ENCODE data around the gene RNF114. TPM values are rescaled to one million over a fixed set of nuclear protein-coding genes. Genes with fewer than 3 reads are reported as not detected.

The RNF114 gene
- total and polyA plus RNA-seq, 4 donors = 30.9 to 87.9 (median 40.9) TPM

DNA sequence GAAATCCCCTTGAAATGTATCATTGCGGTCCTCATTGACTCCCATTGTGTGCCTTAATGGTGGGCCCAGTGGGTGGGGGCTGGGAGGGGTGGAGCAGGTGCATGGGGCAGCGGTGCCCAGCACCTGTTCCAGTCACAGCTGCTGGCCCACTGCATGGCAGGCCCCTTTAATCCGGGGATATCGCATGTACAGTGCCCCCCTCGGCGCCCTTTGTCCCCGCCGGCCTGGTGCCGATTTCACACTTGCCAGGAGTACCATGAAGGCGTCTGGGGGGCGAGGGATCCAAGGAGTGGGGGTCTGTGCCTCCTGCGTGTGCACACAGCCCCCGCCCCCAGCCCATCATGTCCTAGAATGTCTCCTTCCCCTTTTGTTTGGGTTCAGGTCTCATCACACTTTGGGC lies 49.4 kb downstream of the RNF114 start (continued):
- TF ChIP-seq, protein P1, sequence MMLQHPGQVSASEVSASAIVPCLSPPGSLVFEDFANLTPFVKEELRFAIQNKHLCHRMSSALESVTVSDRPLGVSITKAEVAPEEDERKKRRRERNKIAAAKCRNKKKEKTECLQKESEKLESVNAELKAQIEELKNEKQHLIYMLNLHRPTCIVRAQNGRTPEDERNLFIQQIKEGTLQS (IDR thresholded peaks at IDR 0.05) = no peak
- no peak for TF ChIP-seq TAF1 (conservative IDR thresholded peaks at IDR 0.05)

DNA sequence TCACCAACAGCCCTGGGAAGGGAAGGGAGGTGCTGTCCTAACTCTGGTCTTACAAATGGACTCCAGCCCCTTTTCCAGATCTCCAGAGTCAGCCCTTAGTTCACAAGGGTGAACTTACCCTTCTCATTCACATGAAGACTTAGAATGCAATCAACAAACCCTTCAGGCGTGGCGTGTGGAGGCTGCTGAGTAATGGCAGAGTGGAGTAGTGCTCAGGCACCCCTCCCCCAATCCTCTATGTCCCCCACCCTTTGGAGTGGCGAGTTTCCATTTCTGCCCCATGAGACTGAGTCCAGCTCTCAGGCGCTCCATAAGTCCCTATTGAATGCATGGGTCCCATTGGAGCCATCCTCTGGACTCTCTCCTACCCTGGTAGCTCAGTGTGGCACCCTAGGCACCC lies 49.9 kb downstream of the RNF114 start:
- H3K27me3 ChIP-seq (ENCODE audit: control insufficient read depth in 4 of 4, insufficient read depth in 4 of 4, low read length in 3 of 4) = no peaks in the 10 kb centered on the region
- TF ChIP-seq FOXA2 (IDR thresholded peaks at IDR 0.05) = no peak
- TF ChIP-seq, protein P2, sequence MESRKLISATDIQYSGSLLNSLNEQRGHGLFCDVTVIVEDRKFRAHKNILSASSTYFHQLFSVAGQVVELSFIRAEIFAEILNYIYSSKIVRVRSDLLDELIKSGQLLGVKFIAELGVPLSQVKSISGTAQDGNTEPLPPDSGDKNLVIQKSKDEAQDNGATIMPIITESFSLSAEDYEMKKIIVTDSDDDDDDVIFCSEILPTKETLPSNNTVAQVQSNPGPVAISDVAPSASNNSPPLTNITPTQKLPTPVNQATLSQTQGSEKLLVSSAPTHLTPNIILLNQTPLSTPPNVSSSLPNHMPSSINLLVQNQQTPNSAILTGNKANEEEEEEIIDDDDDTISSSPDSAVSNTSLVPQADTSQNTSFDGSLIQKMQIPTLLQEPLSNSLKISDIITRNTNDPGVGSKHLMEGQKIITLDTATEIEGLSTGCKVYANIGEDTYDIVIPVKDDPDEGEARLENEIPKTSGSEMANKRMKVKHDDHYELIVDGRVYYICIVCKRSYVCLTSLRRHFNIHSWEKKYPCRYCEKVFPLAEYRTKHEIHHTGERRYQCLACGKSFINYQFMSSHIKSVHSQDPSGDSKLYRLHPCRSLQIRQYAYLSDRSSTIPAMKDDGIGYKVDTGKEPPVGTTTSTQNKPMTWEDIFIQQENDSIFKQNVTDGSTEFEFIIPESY (IDR thresholded peaks at IDR 0.05) = no peak
- no peak for TF ChIP-seq NR2F2 (IDR thresholded peaks at IDR 0.05)
- TF ChIP-seq, protein P3, sequence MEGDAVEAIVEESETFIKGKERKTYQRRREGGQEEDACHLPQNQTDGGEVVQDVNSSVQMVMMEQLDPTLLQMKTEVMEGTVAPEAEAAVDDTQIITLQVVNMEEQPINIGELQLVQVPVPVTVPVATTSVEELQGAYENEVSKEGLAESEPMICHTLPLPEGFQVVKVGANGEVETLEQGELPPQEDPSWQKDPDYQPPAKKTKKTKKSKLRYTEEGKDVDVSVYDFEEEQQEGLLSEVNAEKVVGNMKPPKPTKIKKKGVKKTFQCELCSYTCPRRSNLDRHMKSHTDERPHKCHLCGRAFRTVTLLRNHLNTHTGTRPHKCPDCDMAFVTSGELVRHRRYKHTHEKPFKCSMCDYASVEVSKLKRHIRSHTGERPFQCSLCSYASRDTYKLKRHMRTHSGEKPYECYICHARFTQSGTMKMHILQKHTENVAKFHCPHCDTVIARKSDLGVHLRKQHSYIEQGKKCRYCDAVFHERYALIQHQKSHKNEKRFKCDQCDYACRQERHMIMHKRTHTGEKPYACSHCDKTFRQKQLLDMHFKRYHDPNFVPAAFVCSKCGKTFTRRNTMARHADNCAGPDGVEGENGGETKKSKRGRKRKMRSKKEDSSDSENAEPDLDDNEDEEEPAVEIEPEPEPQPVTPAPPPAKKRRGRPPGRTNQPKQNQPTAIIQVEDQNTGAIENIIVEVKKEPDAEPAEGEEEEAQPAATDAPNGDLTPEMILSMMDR (IDR thresholded peaks at IDR 0.05; ENCODE audit: low read depth, low read length, missing input control) = no peak
- no peak for TF ChIP-seq HNF4A (conservative IDR thresholded peaks at IDR 0.05)
- TF ChIP-seq HNF4G (IDR thresholded peaks at IDR 0.05) = no peak
- TF ChIP-seq RAD21 (IDR thresholded peaks at IDR 0.05) = no peak
- TF ChIP-seq FOXA1 (IDR thresholded peaks at IDR 0.05) = no peak
- TF ChIP-seq JUND (IDR thresholded peaks at IDR 0.05) = no peak
- no peak for TF ChIP-seq TAF1 (conservative IDR thresholded peaks at IDR 0.05)
- no peak for TF ChIP-seq RXRA (IDR thresholded peaks at IDR 0.05)
- no peak for TF ChIP-seq EGR1 (IDR thresholded peaks at IDR 0.05; ENCODE audit: low read depth in 2 of 2)
- TF ChIP-seq, protein P1 (IDR thresholded peaks at IDR 0.05) = no peak
- no peak for TF ChIP-seq SP1 (IDR thresholded peaks at IDR 0.05)
- no peak for TF ChIP-seq YY1 (IDR thresholded peaks at IDR 0.05)
- TF ChIP-seq, protein P4, sequence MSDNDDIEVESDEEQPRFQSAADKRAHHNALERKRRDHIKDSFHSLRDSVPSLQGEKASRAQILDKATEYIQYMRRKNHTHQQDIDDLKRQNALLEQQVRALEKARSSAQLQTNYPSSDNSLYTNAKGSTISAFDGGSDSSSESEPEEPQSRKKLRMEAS (IDR thresholded peaks at IDR 0.05) = no peak
- TF ChIP-seq GABPA (IDR thresholded peaks at IDR 0.05 in 1 of 2, conservative IDR thresholded peaks at IDR 0.05 in 1 of 2) = no peak
- H3K9ac ChIP-seq (ENCODE audit: low read depth in 1 of 2, low read length in 2 of 2) = no peak overlapping the region
- no peak for DNase-seq (ENCODE audit: low spot score)
- H3K4me1 ChIP-seq (ENCODE audit: control insufficient read depth in 4 of 4, insufficient read depth in 4 of 4, low read length in 3 of 4) = peaks cover 2 to 15% (median 6%) of the 10 kb centered on the region in 4 donors
- H3K9me3 ChIP-seq (ENCODE audit: control insufficient read depth in 4 of 4, low read length in 3 of 4) = no peaks in the 10 kb centered on the region
- H3K36me3 ChIP-seq (ENCODE audit: control insufficient read depth in 4 of 4, insufficient read depth in 3 of 4, low read depth in 1 of 4, low read length in 3 of 4) = no peaks in the 10 kb centered on the region
- 86% methylated on average over 4 of the region's 4 CpGs for WGBS
- H3K27ac ChIP-seq (ENCODE audit: low read depth in 1 of 2, low read length in 2 of 2) = peak overlapping the region; percentile 37 to 51
- peak overlapping the region in 1 of 3 donors; percentile 34 for H3K4me3 ChIP-seq (ENCODE audit: low read depth in 1 of 3, low read length in 3 of 3)
